Muscle of arm (tissue), 12 donors: ENCODE data around the gene ERC1. TPM values are rescaled to one million over a fixed set of nuclear protein-coding genes. Genes with fewer than 3 reads are reported as not detected.

Experiments used
- DNase-seq: peaks from one replicate; pipeline ENCODE4 v3.0.0-alpha.2; 2013
- polyA plus RNA-seq, 12 donors: library from polyadenylated mRNA; unstranded; fragments of 120-200 nt; gene quantifications; one replicate each; pipeline ENCODE4 v1.2.1, GENCODE V29; 2013; ENCODE audit not compliant: insufficient read length in 12 of 12

Gene ERC1
- polyA plus RNA-seq, 12 donors = 23.3 to 33.2 (median 25.5) TPM; not detected in 1

- DNase-seq = no peak
Observed at GRCh38 chr12:1435456-1435855, 444.4 kb downstream of the ERC1 start.

GRCh38 chr12:1436015-1436414 lies 445.0 kb downstream of the ERC1 start:
- no peak for DNase-seq

- DNase-seq = no peak
Observed at GRCh38 chr12:1436981-1437380, 446.0 kb downstream of the ERC1 start.

- DNase-seq = no peak
Observed at GRCh38 chr12:1439201-1439600, 448.2 kb downstream of the ERC1 start.

- DNase-seq = no peak
Observed at GRCh38 chr12:1439687-1440086, 448.7 kb downstream of the ERC1 start.

- DNase-seq = peak; percentile 48
Observed at GRCh38 chr12:1443421-1444141, 452.6 kb downstream of the ERC1 start.

GRCh38 chr12:1444142-1444516 lies 453.1 kb downstream of the ERC1 start:
- no peak for DNase-seq

GRCh38 chr12:1445807-1446206 lies 454.8 kb downstream of the ERC1 start:
- no peak for DNase-seq

- no peak for DNase-seq
Observed at GRCh38 chr12:1448336-1448735, 457.3 kb downstream of the ERC1 start.

GRCh38 chr12:1453810-1454209 lies 462.8 kb downstream of the ERC1 start:
- no peak for DNase-seq

- DNase-seq = no peak
Observed at GRCh38 chr12:1456885-1457284, 465.9 kb downstream of the ERC1 start.

- DNase-seq = no peak
Observed at GRCh38 chr12:1457901-1458300, 466.9 kb downstream of the ERC1 start.

GRCh38 chr12:1459339-1459738 lies 468.3 kb downstream of the ERC1 start:
- no peak for DNase-seq

- no peak for DNase-seq
Observed at GRCh38 chr12:1463073-1463905, 472.3 kb downstream of the ERC1 start.

- no peak for DNase-seq
Observed at GRCh38 chr12:1464925-1465324, 473.9 kb downstream of the ERC1 start.

GRCh38 chr12:1465990-1466389 lies 475.0 kb downstream of the ERC1 start:
- no peak for DNase-seq

- DNase-seq = no peak
Observed at GRCh38 chr12:1466481-1467154, 475.6 kb downstream of the ERC1 start.

GRCh38 chr12:1467710-1468109 lies 476.7 kb downstream of the ERC1 start:
- no peak for DNase-seq

- DNase-seq = no peak
Observed at GRCh38 chr12:1469070-1469469, 478.0 kb downstream of the ERC1 start.

GRCh38 chr12:1470051-1470450 lies 479.0 kb downstream of the ERC1 start:
- DNase-seq = no peak

- no peak for DNase-seq
Observed at GRCh38 chr12:1471224-1471623, 480.2 kb downstream of the ERC1 start.

GRCh38 chr12:1473418-1473817 lies 482.4 kb downstream of the ERC1 start:
- DNase-seq = no peak
